Ishikawa (cell line): ENCODE measurements around the gene RCOR3.

Experiments used
- CEBPB ChIP-seq: IDR thresholded peaks from 2 replicates; pipeline ENCODE4 v1.6.1; 2012
- CREB1 ChIP-seq: IDR thresholded peaks from 2 replicates; pipeline ENCODE4 v1.6.1; 2012; ENCODE audit warnings: low read depth
- EGR1 ChIP-seq: IDR thresholded peaks from 2 replicates; pipeline ENCODE4 v1.6.1; 2012
- EP300 ChIP-seq: IDR thresholded peaks from 2 replicates; pipeline ENCODE4 v1.6.1; 2012; ENCODE audit warnings: borderline replicate concordance
- FOXM1 ChIP-seq: IDR thresholded peaks from 2 replicates; pipeline ENCODE4 v1.6.1; 2012; ENCODE audit warnings: low read depth, borderline replicate concordance
- NFIC ChIP-seq: IDR thresholded peaks from 2 replicates; pipeline ENCODE4 v1.6.1; 2012
- RAD21 ChIP-seq: IDR thresholded peaks from 2 replicates; pipeline ENCODE4 v1.6.1; 2012; ENCODE audit warnings: low read depth
- TAF1 ChIP-seq: IDR thresholded peaks from 2 replicates; pipeline ENCODE4 v1.6.1; 2012; ENCODE audit warnings: low read depth, mild to moderate bottlenecking
- TCF12 ChIP-seq: IDR thresholded peaks from 2 replicates; pipeline ENCODE4 v1.6.1; 2012; ENCODE audit warnings: low read depth
- TEAD4 ChIP-seq: IDR thresholded peaks from 2 replicates; pipeline ENCODE4 v1.6.1; 2012
- ZBTB7A ChIP-seq: IDR thresholded peaks from 2 replicates; pipeline ENCODE4 v1.6.1; 2012; ENCODE audit warnings: low read depth
- TF ChIP-seq, protein P1 (sequence below): IDR thresholded peaks from 2 replicates; pipeline ENCODE4 v1.6.1; 2012; ENCODE audit warnings: low read depth, mild to moderate bottlenecking
- TF ChIP-seq, protein P2 (sequence below): IDR thresholded peaks from 2 replicates; pipeline ENCODE4 v1.6.1; 2012

DNA sequence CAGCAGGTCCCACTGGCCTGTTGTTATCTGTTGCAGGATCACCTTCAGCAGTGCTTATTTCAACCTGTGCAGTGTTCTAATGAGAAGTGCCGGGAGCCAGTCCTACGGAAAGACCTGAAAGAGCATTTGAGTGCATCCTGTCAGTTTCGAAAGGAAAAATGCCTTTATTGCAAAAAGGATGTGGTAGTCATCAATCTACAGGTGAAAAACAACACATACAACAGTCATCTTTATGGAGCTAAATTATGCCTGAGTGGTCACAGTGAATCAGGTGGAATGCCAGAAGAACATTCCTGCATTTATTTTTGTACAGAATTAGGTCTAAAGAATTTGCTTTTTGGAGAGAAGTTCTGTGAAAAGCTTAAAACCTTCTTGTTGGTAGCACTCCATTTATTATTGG, 100.7 kb downstream of the RCOR3 start:
- TF ChIP-seq, protein P1, sequence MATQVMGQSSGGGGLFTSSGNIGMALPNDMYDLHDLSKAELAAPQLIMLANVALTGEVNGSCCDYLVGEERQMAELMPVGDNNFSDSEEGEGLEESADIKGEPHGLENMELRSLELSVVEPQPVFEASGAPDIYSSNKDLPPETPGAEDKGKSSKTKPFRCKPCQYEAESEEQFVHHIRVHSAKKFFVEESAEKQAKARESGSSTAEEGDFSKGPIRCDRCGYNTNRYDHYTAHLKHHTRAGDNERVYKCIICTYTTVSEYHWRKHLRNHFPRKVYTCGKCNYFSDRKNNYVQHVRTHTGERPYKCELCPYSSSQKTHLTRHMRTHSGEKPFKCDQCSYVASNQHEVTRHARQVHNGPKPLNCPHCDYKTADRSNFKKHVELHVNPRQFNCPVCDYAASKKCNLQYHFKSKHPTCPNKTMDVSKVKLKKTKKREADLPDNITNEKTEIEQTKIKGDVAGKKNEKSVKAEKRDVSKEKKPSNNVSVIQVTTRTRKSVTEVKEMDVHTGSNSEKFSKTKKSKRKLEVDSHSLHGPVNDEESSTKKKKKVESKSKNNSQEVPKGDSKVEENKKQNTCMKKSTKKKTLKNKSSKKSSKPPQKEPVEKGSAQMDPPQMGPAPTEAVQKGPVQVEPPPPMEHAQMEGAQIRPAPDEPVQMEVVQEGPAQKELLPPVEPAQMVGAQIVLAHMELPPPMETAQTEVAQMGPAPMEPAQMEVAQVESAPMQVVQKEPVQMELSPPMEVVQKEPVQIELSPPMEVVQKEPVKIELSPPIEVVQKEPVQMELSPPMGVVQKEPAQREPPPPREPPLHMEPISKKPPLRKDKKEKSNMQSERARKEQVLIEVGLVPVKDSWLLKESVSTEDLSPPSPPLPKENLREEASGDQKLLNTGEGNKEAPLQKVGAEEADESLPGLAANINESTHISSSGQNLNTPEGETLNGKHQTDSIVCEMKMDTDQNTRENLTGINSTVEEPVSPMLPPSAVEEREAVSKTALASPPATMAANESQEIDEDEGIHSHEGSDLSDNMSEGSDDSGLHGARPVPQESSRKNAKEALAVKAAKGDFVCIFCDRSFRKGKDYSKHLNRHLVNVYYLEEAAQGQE, result no peak
- TF ChIP-seq RAD21 (no peak), CEBPB (no peak), TAF1 (no peak), NFIC (no peak), FOXM1 (no peak), EGR1 (no peak), EP300 (no peak), ZBTB7A (no peak), CREB1 (no peak), TEAD4 (no peak), TCF12 (no peak)
- TF ChIP-seq, protein P2, sequence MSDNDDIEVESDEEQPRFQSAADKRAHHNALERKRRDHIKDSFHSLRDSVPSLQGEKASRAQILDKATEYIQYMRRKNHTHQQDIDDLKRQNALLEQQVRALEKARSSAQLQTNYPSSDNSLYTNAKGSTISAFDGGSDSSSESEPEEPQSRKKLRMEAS, result no peak
